Glutamatergic neuron (in vitro differentiated cells): ENCODE data around the gene ZCCHC9. TPM values are rescaled to one million over a fixed set of nuclear protein-coding genes. Genes with fewer than 3 reads are reported as not detected.

Experiments
- DNase-seq: peaks from one replicate; pipeline ENCODE4 v3.0.0; 2022
- H3K27ac Mint-ChIP-seq: one replicate; pipeline ENCODE4 v1.8.0; 2020; ENCODE audit warnings: mild to moderate bottlenecking, mixed read lengths, inconsistent platforms; ENCODE audit not compliant: unreplicated experiment
- H3K27me3 Mint-ChIP-seq: one replicate; pipeline ENCODE4 v1.8.0; 2020; ENCODE audit warnings: mild to moderate bottlenecking, moderate library complexity, mixed read lengths, inconsistent platforms; ENCODE audit not compliant: unreplicated experiment
- H3K36me3 Mint-ChIP-seq: one replicate; pipeline ENCODE4 v1.8.0; 2020; ENCODE audit warnings: mild to moderate bottlenecking, mixed read lengths, inconsistent platforms; ENCODE audit not compliant: unreplicated experiment
- H3K4me1 Mint-ChIP-seq: one replicate; pipeline ENCODE4 v1.8.0; 2020; ENCODE audit warnings: mild to moderate bottlenecking, low read depth, mixed read lengths, inconsistent platforms; ENCODE audit not compliant: unreplicated experiment
- H3K4me3 Mint-ChIP-seq: one replicate; pipeline ENCODE4 v1.8.0; 2020; ENCODE audit warnings: mild to moderate bottlenecking, mixed read lengths, inconsistent platforms; ENCODE audit not compliant: unreplicated experiment
- H3K9me3 Mint-ChIP-seq: one replicate; pipeline ENCODE4 v1.8.0; 2020; ENCODE audit warnings: mild to moderate bottlenecking, moderate library complexity, mixed read lengths, inconsistent platforms; ENCODE audit not compliant: unreplicated experiment
- total RNA-seq: library from RNA; stranded (reverse); fragmentation: NEBNext Ultra II Directional; extraction: Animal tissue kit (Norgen Biotek cat#: 25700); gene quantifications from one replicate; pipeline ENCODE4 v1.2.1, GENCODE V29; 2021; ENCODE audit not compliant: unreplicated experiment
- TF ChIP-seq, protein P1 (sequence below): fragments of 200-600 bp; sonication (generic); IDR thresholded peaks from one replicate; pipeline ENCODE4 v1.5.0; 2021; ENCODE audit not compliant: partially characterized antibody, unreplicated experiment

ZCCHC9 gene
- total RNA-seq, 1 donor from 2014 or later: 14.8 TPM

DNA sequence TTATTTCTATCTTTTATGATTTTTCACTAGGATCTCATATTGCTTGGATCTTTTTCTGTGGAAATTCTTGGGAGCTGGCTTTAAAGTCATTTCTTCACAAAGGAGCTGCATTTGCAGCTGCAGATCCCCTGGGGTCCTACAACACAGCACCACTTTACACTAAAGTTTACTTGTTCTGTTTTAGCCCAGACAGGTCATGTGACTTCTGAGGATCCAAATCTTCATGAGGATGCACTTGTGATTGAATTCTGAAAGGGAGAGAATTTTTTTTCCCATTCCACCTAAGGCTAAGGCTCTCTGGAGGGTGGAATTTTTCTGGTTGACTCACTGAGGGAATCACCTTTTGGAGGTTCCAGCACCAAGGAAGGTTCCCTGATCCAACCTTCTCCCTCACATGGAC, 49.1 kb downstream of the ZCCHC9 start:
- H3K4me3 Mint-ChIP-seq: no peak overlapping the region
- DNase-seq: no peak
- H3K36me3 Mint-ChIP-seq: no peaks in the 10 kb centered on the region
- no peak overlapping the region for H3K27ac Mint-ChIP-seq
- no peaks in the 10 kb centered on the region for H3K4me1 Mint-ChIP-seq
- H3K27me3 Mint-ChIP-seq: no peaks in the 10 kb centered on the region
- TF ChIP-seq, protein P1, sequence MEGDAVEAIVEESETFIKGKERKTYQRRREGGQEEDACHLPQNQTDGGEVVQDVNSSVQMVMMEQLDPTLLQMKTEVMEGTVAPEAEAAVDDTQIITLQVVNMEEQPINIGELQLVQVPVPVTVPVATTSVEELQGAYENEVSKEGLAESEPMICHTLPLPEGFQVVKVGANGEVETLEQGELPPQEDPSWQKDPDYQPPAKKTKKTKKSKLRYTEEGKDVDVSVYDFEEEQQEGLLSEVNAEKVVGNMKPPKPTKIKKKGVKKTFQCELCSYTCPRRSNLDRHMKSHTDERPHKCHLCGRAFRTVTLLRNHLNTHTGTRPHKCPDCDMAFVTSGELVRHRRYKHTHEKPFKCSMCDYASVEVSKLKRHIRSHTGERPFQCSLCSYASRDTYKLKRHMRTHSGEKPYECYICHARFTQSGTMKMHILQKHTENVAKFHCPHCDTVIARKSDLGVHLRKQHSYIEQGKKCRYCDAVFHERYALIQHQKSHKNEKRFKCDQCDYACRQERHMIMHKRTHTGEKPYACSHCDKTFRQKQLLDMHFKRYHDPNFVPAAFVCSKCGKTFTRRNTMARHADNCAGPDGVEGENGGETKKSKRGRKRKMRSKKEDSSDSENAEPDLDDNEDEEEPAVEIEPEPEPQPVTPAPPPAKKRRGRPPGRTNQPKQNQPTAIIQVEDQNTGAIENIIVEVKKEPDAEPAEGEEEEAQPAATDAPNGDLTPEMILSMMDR: no peak
- H3K9me3 Mint-ChIP-seq: no peaks in the 10 kb centered on the region

DNA sequence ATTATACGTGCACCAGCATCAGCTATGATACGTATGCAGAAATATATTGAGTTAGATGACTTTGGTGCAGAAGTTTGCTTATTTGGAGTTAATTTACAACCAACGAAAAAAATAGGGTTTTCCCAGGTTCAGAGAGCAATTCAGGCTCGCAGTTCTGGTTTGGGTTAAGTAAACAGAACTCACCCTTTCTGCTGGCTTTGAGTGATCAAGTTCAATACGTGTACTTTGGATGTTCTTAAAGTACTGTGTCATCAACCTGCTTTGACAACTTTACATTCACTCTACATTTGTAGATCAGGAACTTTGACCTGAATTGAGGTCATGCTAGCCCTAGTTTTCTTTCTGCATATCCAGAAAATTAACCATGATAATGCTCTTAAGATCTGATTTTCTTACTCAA, 51.8 kb downstream of the ZCCHC9 start:
- Mint-ChIP-seq H3K27ac (no peak overlapping the region), H3K4me1 (no peaks in the 10 kb centered on the region), H3K9me3 (no peaks in the 10 kb centered on the region), H3K4me3 (no peak overlapping the region), H3K27me3 (no peaks in the 10 kb centered on the region), H3K36me3 (no peaks in the 10 kb centered on the region)
- DNase-seq: no peak
- TF ChIP-seq, protein P1: no peak

DNA sequence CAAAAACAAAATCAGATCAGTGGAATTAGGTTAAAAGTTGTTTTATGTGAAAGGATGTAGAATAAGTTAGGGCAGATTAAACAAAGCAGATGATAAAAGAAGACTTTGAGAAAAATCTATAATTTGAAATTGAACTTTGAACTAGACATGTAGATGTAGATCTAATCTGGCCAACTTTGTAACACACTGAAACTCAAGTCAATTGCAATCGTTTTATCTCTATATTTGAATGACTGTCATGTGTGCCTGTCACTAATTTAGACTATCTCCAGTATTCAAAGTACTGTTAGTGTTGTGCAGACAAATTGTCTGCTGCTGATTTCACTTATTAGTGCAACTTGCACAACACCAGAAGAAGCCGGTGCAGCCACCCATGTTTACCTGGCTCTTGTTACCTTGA, 52.7 kb downstream of the ZCCHC9 start:
- no peaks in the 10 kb centered on the region for H3K4me1 Mint-ChIP-seq
- H3K36me3 Mint-ChIP-seq: no peaks in the 10 kb centered on the region
- no peak overlapping the region for H3K27ac Mint-ChIP-seq
- DNase-seq: no peak
- no peaks in the 10 kb centered on the region for H3K27me3 Mint-ChIP-seq
- TF ChIP-seq, protein P1: no peak
- no peaks in the 10 kb centered on the region for H3K9me3 Mint-ChIP-seq
- H3K4me3 Mint-ChIP-seq: no peak overlapping the region

DNA sequence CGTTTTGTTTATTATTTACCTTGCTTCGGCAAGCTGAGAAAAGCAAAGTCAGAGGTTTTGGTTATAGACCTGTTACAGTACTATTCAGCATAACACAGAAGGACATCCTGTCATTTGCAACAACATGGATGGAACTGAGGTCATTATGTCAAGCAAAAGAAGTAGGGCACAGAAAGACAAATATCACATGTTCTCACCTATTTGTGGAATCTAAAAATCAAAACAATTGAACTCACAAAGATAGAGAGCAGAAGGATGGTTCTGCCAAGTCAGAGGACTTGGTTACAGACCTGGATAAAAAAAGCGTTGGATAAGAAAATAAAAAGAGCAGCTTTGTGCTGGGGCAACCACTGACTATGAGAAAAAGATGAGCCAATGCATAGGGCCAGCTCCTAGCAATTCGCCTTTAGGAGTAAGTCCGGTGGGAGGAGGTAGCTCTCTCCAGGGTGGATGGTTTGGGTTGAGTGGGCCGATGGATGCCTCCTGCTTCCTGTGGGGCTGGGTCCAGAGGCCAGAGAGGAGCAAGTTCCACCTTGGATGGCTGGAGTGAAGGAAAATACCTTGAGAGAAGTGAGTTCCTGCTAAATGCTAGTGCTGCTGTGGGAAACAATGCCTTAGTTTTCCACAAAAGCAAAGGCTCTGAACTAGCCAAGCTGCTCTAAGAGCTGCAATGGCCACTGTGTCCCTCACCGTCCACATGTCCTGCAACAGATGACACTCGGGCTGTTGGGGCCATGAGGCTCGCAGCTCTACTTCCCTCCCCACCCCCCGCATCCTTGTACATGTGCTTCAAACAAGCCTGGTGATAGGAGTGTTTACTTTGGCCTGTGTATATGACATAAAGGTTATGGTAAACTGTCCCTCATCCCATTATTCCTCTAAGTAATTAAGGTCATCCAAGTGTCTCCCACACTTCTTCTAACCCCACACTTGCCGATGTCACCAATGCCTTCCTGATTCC, 54.2 kb downstream of the ZCCHC9 start:
- DNase-seq: no peak
- no peaks in the 10 kb centered on the region for H3K9me3 Mint-ChIP-seq
- H3K36me3 Mint-ChIP-seq: no peaks in the 10 kb centered on the region
- TF ChIP-seq, protein P1: no peak
- no peak overlapping the region for H3K27ac Mint-ChIP-seq
- H3K27me3 Mint-ChIP-seq: no peaks in the 10 kb centered on the region
- H3K4me1 Mint-ChIP-seq: no peaks in the 10 kb centered on the region
- no peak overlapping the region for H3K4me3 Mint-ChIP-seq

DNA sequence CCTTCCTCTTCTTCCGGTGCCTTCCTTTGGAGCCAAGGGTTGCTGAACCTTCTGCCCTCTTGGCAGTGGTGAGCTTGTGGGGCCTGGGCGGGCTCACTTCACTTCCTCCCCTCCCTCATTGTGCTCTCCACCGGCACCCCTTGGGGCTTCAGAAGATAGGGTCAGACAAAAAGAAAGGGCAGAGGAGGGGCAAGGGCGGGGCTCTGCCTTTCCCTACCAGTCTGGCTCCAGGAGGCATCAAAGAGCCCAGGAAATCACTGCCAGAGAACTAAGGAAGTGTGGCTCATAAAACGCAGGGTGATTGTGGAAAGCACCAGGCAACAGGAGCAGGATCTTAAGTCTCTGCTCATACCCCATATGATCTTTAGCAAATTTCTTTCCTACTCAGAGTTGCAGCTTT, 57.7 kb downstream of the ZCCHC9 start:
- no peak overlapping the region for H3K4me3 Mint-ChIP-seq
- DNase-seq: no peak
- no peaks in the 10 kb centered on the region for H3K4me1 Mint-ChIP-seq

More for the DNA sequence above, 57.7 kb downstream of the ZCCHC9 start:
- TF ChIP-seq, protein P1: no peak
- Mint-ChIP-seq H3K36me3 (no peaks in the 10 kb centered on the region), H3K9me3 (no peaks in the 10 kb centered on the region), H3K27me3 (no peaks in the 10 kb centered on the region), H3K27ac (no peak overlapping the region)
